NCI-H345 treated with DMSO at 0.1 percent for 48 hours (cell line): ENCODE measurements around the gene OR9Q2.
"Not testable (repeated sequence)": the region's sequence is repeated elsewhere in the genome, so short reads cannot be mapped to it uniquely, and the experiment has no call there.

Experiments
- DNase-seq: peaks from one replicate; lab custom pipeline; 2025; ENCODE audit not compliant: unreplicated experiment; lab: John Stamatoyannopoulos, UW

The OR9Q2 gene

GRCh38 chr11:58188770-58189169, at the start of gene OR9Q2:
Gene OR9Q2, plus strand, starts transcription at chr11:58189070. Its CDS starts 1,421 bp downstream, at chr11:58190491.
- DNase-seq = no peak

- no peak for DNase-seq
Observed at GRCh38 chr11:58142761-58143160, 46.1 kb upstream of the OR9Q2 start.

- no peak for DNase-seq
Observed at GRCh38 chr11:58152781-58153180, 36.1 kb upstream of the OR9Q2 start.

DNA sequence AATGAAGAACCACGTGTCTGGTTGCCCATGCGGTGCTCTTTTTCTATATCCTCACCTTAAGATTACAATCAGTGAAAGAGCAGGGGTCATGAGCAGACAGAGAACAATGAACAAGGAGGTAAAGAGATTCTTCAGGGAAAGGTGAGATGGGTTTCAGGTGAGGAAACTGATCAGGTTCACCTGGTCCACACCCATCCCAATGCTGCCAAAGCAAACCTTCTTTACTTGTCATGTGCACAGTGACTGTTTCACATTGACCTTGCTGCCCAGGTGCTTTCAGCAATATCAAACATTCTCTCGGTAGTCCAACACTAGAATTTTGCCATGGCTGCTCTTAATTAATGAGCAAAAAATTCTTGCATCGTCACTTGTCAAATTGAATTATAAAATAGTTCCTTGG, 24.5 kb upstream of the OR9Q2 start:
- DNase-seq = no peak

DNA sequence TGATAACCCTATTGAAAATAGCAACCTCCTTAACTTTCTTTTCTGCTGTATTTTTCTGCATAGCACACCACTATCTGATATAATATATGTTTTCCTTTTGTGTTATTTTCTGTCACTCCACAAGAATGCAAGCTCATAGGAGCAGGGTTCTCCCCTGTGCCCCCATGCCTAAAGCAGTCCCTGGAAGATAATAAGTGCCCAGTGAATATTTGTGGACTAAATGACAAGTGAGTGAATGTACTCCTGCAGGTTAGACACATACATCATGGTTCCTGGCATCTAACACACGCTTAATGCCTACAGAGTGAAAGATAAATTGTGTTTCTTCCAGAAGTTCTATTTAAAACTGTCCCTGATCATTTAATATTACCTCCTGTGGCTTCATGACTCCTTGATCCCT, 23.9 kb upstream of the OR9Q2 start:
- no peak for DNase-seq

- no peak for DNase-seq
Observed at GRCh38 chr11:58165504-58166106, 23.3 kb upstream of the OR9Q2 start.

DNA sequence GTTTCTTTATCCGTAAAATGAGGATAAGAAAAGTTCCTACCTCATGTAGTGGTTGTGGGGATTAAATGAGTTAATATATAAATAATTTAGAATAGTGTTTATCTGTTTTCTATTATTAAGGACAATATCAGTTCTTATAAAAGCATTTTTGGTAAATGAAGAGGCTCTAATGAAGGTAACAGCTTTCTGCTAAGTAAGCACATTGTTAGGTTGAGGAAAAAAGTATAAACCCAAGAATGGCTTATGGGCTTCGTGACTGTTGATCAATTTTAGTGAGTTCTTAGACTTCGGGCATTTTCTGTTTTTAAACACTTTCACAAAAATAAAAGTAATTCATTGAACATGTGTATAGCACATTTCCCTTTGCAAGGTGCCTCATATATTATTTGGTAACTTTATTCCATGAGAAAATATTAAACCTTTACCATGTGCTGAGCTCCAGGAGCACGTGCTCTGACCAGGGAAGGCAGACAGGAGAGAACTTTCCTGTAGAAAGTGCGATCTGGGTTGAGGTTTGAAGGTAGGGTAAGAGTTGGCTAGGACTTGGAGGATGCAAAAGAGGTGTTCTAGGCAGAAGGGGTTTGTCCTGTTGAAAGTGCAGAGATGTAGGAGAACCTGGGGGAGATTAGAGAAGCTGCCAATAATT, 11.3 kb upstream of the OR9Q2 start:
- no peak for DNase-seq

DNA sequence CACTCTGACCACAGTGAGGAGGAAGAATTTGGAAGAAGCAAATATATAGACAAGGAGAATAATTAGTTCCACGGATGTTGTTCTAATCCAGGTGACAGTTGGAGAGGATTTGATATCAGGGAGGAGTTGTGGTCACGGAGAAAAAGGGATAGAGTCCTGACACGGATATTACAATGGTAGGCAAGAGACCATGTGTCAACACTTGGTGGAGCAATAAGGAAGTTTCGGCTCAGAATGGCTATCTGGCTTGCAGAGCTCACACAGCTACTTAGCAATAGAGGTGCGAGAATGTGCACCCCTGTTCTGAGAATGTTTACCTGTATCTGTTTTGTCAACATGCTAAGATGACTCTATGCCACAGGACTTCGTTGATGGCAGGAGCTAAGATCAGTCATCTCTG, 10.4 kb upstream of the OR9Q2 start:
- DNase-seq = no peak

DNA sequence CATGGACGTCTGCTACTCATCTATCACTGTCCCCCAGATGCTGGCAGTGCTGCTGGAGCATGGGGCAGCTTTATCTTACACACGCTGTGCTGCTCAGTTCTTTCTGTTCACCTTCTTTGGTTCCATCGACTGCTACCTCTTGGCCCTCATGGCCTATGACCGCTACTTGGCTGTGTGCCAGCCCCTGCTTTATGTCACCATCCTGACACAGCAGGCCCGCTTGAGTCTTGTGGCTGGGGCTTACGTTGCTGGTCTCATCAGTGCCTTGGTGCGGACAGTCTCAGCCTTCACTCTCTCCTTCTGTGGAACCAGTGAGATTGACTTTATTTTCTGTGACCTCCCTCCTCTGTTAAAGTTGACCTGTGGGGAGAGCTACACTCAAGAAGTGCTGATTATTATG, 9.2 kb upstream of the OR9Q2 start:
- no peak for DNase-seq

GRCh38 chr11:58186938-58187337, 1.9 kb upstream of the OR9Q2 start:
- no peak for DNase-seq

DNA sequence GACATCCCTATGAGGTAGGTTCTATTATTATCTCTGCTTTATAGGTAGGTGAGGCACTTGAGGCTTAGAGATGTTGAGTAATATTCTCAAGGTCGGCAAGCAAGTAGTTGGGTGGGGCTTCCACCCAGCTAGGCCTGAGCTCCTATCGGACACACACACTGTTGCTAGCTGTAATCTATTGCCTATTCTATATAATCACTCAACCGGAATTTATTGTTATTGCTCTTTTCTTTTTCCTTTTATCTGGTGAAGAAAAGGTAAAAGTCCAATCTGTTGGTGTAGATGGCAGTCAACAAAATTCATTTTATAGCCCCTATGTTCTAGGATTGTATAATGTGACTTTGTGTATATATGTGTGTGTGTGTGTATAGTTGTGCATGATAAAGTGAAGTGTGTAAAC, 3.4 kb downstream of the OR9Q2 start:
- no peak for DNase-seq

DNA sequence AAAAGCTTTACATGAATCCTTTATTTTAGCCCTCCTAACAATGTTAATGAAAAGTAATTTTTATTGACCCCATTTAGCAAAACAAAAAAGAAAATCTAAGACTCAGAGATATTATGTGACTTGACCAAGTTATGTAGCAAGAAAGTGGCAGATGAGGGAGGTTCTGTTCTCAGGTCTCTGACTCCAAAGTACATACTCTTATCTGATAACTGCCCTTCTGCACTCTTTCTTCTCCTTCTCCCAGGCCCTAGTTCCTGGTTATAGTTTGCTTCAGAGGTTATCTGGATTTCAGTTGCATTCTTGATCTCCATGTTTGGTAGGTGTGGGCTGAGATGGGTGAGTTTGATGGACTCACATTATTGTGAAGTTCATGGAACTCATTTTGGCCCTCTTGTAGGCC, 4.5 kb downstream of the OR9Q2 start:
- no peak for DNase-seq

DNA sequence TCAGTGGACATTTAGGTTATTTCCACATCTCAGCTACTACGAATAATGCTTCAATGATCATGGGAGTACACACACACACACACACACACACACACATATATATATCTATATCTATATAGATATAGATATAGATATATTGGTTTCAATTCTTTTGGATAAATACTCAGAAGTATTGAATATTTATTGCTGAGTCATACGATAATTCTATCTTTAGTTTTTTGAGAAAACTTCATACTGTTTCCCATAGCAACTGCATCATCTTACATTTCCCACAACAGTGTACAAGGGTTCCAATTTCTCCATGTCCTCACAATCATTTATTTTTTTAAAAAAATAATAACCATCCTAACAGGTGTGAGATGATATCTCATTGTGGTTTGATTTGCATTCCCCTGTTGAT, 7.1 kb downstream of the OR9Q2 start:
- DNase-seq = no peak

DNA sequence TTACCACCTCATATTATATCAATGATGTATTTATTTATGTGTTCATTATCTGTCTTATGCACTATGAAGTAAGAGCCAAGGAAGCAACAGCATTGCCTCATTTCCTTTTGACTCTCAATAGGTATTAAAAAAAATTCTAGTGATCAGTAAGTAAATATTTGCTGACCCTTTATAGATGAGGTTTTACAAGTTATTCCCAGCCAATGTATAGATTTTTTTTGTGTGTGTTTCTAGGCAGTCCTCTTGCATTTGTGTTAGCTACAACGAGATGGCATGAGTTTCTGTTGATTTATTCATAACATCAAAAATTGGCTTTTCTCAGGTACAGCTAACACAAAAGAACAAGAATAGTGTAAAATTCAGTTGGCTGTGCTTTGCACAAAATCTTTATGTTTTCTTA, 10.4 kb downstream of the OR9Q2 start:
- no peak for DNase-seq

DNA sequence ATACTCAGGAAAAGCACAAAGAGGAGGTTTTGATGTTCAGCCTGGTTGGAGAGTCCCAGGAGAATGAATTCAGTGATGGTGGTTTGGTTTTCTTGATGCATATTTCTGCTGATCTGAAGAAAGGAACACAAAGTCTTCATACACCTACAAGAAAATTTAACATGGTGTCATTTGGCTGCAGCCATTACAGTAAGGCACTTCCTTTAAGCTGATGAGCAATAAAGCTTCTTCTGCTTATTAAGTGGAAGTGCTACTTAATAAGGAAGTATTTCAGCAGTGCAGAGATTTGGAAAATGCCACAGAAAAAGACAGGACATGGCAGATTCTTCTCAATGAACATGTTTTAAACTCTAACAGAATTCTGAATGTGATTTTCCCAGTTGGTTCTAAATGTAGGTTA, 15.2 kb downstream of the OR9Q2 start, which contains the start of gene OR1S2:
Gene OR1S2 (minus strand): TSS at position 101 of the 400 bp plus-strand sequence. CDS start 0 bp downstream, at position 101.
- no peak for DNase-seq

DNA sequence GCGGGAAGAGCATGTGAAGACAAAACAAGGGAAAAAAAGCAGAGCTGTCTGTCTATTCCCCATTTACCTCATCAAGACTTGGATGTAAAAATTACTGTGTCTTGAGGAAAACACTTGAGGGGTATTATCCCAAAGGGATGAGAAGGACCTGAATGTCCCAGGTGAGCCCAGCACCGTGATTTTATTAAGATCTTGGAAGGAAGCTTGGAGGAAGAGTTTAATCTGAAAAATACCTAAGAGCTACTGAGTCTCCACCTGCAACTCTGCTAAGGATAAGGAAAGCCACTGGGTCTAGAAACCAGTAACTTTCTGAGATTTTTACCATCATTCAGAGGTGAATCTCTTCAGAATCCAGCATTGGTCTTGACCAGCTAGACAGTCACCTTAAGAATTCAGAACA, 23.6 kb downstream of the OR9Q2 start, which contains the start of gene OR1S1:
Gene OR1S1 (plus strand): TSS at position 301 of the 400 bp plus-strand sequence.
- not testable (repeated sequence) for DNase-seq

GRCh38 chr11:58216476-58216875, 27.6 kb downstream of the OR9Q2 start:
- DNase-seq = no peak

GRCh38 chr11:58222721-58223120, 33.9 kb downstream of the OR9Q2 start:
- DNase-seq = no peak

DNA sequence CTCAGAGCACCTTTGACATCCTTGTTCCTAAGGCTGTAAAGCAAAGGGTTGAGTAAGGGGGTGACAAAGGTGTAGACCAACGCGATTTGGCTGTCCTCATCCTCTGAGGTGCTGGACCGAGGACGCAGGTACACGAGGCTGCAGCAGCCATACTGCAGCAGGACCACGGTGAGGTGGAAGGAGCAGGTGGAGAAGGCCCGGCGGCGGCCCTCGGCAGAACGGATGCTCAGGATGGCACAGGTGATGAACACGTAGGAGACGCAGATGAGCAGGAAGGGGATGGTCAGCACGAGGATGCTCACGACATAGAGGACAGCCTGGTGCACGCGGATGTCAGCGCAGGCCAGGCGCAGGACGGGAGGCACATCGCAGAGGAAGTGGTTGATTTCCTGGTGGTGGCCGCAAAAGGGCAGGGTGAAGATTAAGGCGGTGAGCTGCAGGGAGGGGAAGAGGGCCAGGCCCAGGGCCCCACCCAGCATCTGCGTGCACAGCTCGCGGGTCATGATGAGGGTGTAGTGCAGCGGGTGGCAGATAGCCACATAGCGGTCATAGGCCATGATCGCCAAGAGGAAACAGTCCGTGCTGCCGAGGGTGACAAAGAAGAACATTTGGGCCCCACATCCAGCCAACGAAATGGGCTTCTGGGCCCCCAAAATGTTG, 39.2 kb downstream of the OR9Q2 start:
- DNase-seq = no peak
